ENCODE results near the gene RPA1.

DNA sequence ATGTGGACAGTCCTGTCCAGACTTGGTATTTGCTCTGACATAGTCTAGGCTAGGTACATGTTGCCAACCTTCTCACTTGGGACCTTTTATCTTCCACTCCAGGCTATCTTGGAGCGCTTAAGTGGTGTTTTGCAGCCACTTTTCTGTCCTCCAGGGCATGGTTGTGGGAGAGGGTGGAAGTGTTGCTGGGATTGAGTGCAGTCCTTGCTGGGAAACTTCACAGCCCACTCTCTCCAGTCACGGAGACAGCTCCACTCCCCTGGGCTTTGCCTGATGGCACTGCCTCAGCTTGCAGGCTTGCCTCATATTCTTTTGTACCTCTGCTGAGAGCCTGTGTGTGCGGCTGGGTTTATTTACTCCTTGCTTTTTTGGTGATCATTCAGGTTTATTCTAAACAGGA, 17.4 kb downstream of the RPA1 start:
- TF ChIP-seq, protein P1, sequence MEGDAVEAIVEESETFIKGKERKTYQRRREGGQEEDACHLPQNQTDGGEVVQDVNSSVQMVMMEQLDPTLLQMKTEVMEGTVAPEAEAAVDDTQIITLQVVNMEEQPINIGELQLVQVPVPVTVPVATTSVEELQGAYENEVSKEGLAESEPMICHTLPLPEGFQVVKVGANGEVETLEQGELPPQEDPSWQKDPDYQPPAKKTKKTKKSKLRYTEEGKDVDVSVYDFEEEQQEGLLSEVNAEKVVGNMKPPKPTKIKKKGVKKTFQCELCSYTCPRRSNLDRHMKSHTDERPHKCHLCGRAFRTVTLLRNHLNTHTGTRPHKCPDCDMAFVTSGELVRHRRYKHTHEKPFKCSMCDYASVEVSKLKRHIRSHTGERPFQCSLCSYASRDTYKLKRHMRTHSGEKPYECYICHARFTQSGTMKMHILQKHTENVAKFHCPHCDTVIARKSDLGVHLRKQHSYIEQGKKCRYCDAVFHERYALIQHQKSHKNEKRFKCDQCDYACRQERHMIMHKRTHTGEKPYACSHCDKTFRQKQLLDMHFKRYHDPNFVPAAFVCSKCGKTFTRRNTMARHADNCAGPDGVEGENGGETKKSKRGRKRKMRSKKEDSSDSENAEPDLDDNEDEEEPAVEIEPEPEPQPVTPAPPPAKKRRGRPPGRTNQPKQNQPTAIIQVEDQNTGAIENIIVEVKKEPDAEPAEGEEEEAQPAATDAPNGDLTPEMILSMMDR (conservative IDR thresholded peaks at IDR 0.05; ENCODE audit: low read depth, low read length), result no peak
- TF ChIP-seq EZH2 (IDR thresholded peaks at IDR 0.05; ENCODE audit: borderline replicate concordance, low read depth, low read length, poor library complexity, severe bottlenecking), result no peak
